IMR-90 (cell line): ENCODE data around the gene TFDP2. TPM values are rescaled to one million over a fixed set of nuclear protein-coding genes. Genes with fewer than 3 reads are reported as not detected.

Experiments used
- ATAC-seq: fragments of 200-7000 bp; cut with Tn5 transposase; 2 replicates; pipeline ENCODE4 v1.9.1; 2020; ENCODE audit warnings: low read depth, mild to moderate bottlenecking, moderate library complexity
- BruUV-seq: library from RNA; stranded (reverse); fragments of 400-500 nt; replicated peaks from 2 replicates; lab custom pipeline; 2021; lab: Mats Ljungman, UMichigan
- CTCF ChIA-PET: fragments of 300-600 bp; formaldehyde crosslinking; extraction: SDS; loops from one replicate; lab custom pipeline; 2021; ENCODE audit warnings: antibody characterized with exemption; lab: Yijun Ruan, JAX
- POLR2A ChIA-PET: fragments of 300-600 bp; sonication (Branson Sonifier 250); formaldehyde crosslinking; loops from one replicate; lab custom pipeline; 2022; ENCODE audit warnings: antibody characterized with exemption; ENCODE audit not compliant: unreplicated experiment; lab: Charles Lee
- DNase-seq: peaks from one replicate; pipeline ENCODE4 v3.0.0; 2013
- H2AFZ ChIP-seq: replicated peaks from 2 replicates; pipeline ENCODE3; 2013; ENCODE audit warnings: low read length, mild to moderate bottlenecking; ENCODE audit not compliant: poor library complexity
- H2AK5ac ChIP-seq: 2 replicates; pipeline ENCODE4 v1.6.1; 2013; ENCODE audit warnings: low read depth, low read length, inconsistent platforms
- H2AK9ac ChIP-seq: replicated peaks from 2 replicates; pipeline ENCODE3; 2013; ENCODE audit warnings: mild to moderate bottlenecking, low read depth, low read length, moderate library complexity; ENCODE audit not compliant: poor library complexity
- H2BK120ac ChIP-seq: 2 replicates; pipeline ENCODE4 v1.6.1; 2013; ENCODE audit warnings: low read depth, low read length, inconsistent platforms
- H2BK15ac ChIP-seq: 3 replicates; pipeline ENCODE4 v1.6.1; 2013; ENCODE audit warnings: low read depth, low read length, inconsistent platforms
- H2BK20ac ChIP-seq: 2 replicates; pipeline ENCODE4 v1.6.1; 2013; ENCODE audit warnings: low read depth, mild to moderate bottlenecking, inconsistent platforms, low read length, moderate library complexity
- H2BK5ac ChIP-seq: 2 replicates; pipeline ENCODE4 v1.6.1; 2013; ENCODE audit warnings: mild to moderate bottlenecking, low read depth, low read length, inconsistent platforms; ENCODE audit not compliant: poor library complexity, severe bottlenecking
- H3K14ac ChIP-seq: replicated peaks from 2 replicates; pipeline ENCODE4 v1.6.1; 2013; ENCODE audit warnings: low read depth, low read length, inconsistent platforms
- H3K18ac ChIP-seq: 2 replicates; pipeline ENCODE4 v1.6.1; 2013; ENCODE audit warnings: low read depth, low read length, control low read depth
- H3K23ac ChIP-seq: 2 replicates; pipeline ENCODE4 v1.6.1; 2013; ENCODE audit warnings: low read depth, low read length, inconsistent platforms
- H3K27ac ChIP-seq: 2 replicates; pipeline ENCODE4 v1.5.1; 2013; ENCODE audit warnings: mild to moderate bottlenecking, control low read depth, low read length; ENCODE audit not compliant: insufficient read depth
- H3K27me3 ChIP-seq: 2 replicates; pipeline ENCODE4 v1.6.1; 2013; ENCODE audit warnings: low read length; ENCODE audit not compliant: control insufficient read depth, insufficient read depth
- H3K36me3 ChIP-seq: 2 replicates; pipeline ENCODE4 v1.6.1; 2013; ENCODE audit warnings: low read length, mixed read lengths; ENCODE audit not compliant: control insufficient read depth, insufficient read depth
- H3K4ac ChIP-seq: 2 replicates; pipeline ENCODE4 v1.6.1; 2013; ENCODE audit warnings: low read depth, low read length, inconsistent platforms
- H3K4me1 ChIP-seq: 2 replicates; pipeline ENCODE4 v1.6.1; 2013; ENCODE audit warnings: low read length, mixed read lengths; ENCODE audit not compliant: control insufficient read depth, insufficient read depth
- H3K4me2 ChIP-seq: 2 replicates; pipeline ENCODE4 v1.6.1; 2013; ENCODE audit warnings: low read depth, mild to moderate bottlenecking, control low read depth, low read length, moderate library complexity
- H3K4me3 ChIP-seq: 2 replicates; pipeline ENCODE4 v1.5.1; 2013; ENCODE audit warnings: low read depth, mild to moderate bottlenecking, control low read depth, low read length, moderate library complexity; ENCODE audit not compliant: insufficient read depth
- H3K56ac ChIP-seq: 2 replicates; pipeline ENCODE4 v1.6.1; 2013; ENCODE audit warnings: low read length, inconsistent platforms; ENCODE audit not compliant: insufficient read depth; ENCODE audit errors: extremely low read depth
- H3K79me1 ChIP-seq, 2 experiments: 2 replicates each; pipeline ENCODE4 v1.6.1; 2013; ENCODE audit warnings: low read length in 2 of 2, inconsistent platforms in 1 of 2, low read depth in 1 of 2
- H3K9ac ChIP-seq: 2 replicates; pipeline ENCODE4 v1.6.1; 2013; ENCODE audit warnings: low read depth, low read length, control low read depth
- H3K9me1 ChIP-seq: 2 replicates; pipeline ENCODE4 v1.6.1; 2013; ENCODE audit warnings: low read length, inconsistent platforms; ENCODE audit not compliant: insufficient read depth
- H3K9me3 ChIP-seq: 2 replicates; pipeline ENCODE4 v1.6.1; 2013; ENCODE audit warnings: low read length; ENCODE audit not compliant: control insufficient read depth, insufficient read depth
- H4K20me1 ChIP-seq: 2 replicates; pipeline ENCODE4 v1.6.1; 2013; ENCODE audit warnings: low read length, inconsistent platforms; ENCODE audit not compliant: insufficient read depth
- H4K5ac ChIP-seq: 2 replicates; pipeline ENCODE4 v1.6.1; 2013; ENCODE audit warnings: mild to moderate bottlenecking, low read depth, low read length, control low read depth
- H4K8ac ChIP-seq, 2 experiments: 2 replicates each; pipeline ENCODE4 v1.6.1; 2013; ENCODE audit warnings: low read depth in 2 of 2, low read length in 2 of 2, control low read depth in 1 of 2, inconsistent platforms in 1 of 2
- H4K91ac ChIP-seq: 2 replicates; pipeline ENCODE4 v1.6.1; 2013; ENCODE audit warnings: low read depth, low read length, inconsistent platforms; ENCODE audit not compliant: insufficient read depth
- BHLHE40 ChIP-seq: fragments of 150-350 bp; IDR thresholded peaks from 2 replicates; pipeline ENCODE4 v1.6.1; 2016; ENCODE audit warnings: mild to moderate bottlenecking, low read depth, low read length
- CEBPB ChIP-seq: IDR thresholded peaks from 2 replicates; pipeline ENCODE4 v1.6.1; 2012; ENCODE audit warnings: low read depth, low read length, improper control_type of control experiment
- CHD1 ChIP-seq: IDR thresholded peaks from 2 replicates; pipeline ENCODE4 v1.6.1; 2012; ENCODE audit warnings: low read depth, low read length, improper control_type of control experiment
- CTCF ChIP-seq: conservative IDR thresholded peaks from 2 replicates; pipeline ENCODE4 v1.5.1; 2012; ENCODE audit warnings: mild to moderate bottlenecking, low read depth, low read length, improper control_type of control experiment
- ELK1 ChIP-seq: fragments of 150-350 bp; IDR thresholded peaks from 2 replicates; pipeline ENCODE4 v1.6.1; 2016; ENCODE audit warnings: low read depth, mild to moderate bottlenecking, low read length, moderate library complexity, borderline replicate concordance
- FOS ChIP-seq: fragments of 150-350 bp; IDR thresholded peaks from 2 replicates; pipeline ENCODE4 v1.6.1; 2016; ENCODE audit warnings: low read depth, low read length
- MAZ ChIP-seq: IDR thresholded peaks from 2 replicates; pipeline ENCODE4 v1.6.1; 2012; ENCODE audit warnings: low read depth, mild to moderate bottlenecking, low read length, improper control_type of control experiment, moderate library complexity, borderline replicate concordance
- MXI1 ChIP-seq: IDR thresholded peaks from 2 replicates; pipeline ENCODE4 v1.6.1; 2012; ENCODE audit warnings: low read depth, mild to moderate bottlenecking, low read length, moderate library complexity, borderline replicate concordance
- NFE2L2 ChIP-seq: fragments of 150-350 bp; IDR thresholded peaks from 2 replicates; pipeline ENCODE4 v1.6.1; 2016; ENCODE audit warnings: low read depth, mild to moderate bottlenecking, low read length
- POLR2A ChIP-seq: IDR thresholded peaks from 2 replicates; pipeline ENCODE4 v1.6.1; 2012; ENCODE audit warnings: mild to moderate bottlenecking, low read depth, low read length
- RAD21 ChIP-seq: IDR thresholded peaks from 2 replicates; pipeline ENCODE4 v1.6.1; 2012; ENCODE audit warnings: low read length, improper control_type of control experiment
- RCOR1 ChIP-seq: IDR thresholded peaks from 2 replicates; pipeline ENCODE4 v1.6.1; 2012; ENCODE audit warnings: mild to moderate bottlenecking, low read length, improper control_type of control experiment; ENCODE audit not compliant: insufficient replicate concordance
- RFX5 ChIP-seq: IDR thresholded peaks from 2 replicates; pipeline ENCODE4 v1.8.0; 2012; ENCODE audit warnings: low read depth, mild to moderate bottlenecking, low read length, moderate library complexity
- SMC3 ChIP-seq: fragments of 150-350 bp; IDR thresholded peaks from 2 replicates; pipeline ENCODE4 v1.6.1; 2016; ENCODE audit warnings: low read depth, mild to moderate bottlenecking, antibody characterized with exemption, low read length, moderate library complexity
- USF2 ChIP-seq: fragments of 150-350 bp; IDR thresholded peaks from 2 replicates; pipeline ENCODE4 v1.6.1; 2017; ENCODE audit warnings: mild to moderate bottlenecking, antibody characterized with exemption, low read length, low read depth
- whole genome bisulfite sequencing, 2 experiments: methylation state at CpG; one replicate each; pipeline versions ENCODE4 v1.1.5 to v1.1.7; 2013; ENCODE audit warnings: missing lambda C conversion rate in 2 of 2; ENCODE audit not compliant: insufficient read length in 1 of 2; ENCODE audit errors: extremely low coverage in 2 of 2; 5-methylcytosine and 5-hydroxymethylcytosine counted together
- dilution Hi-C: fragments of 300-500 bp; cut with HindIII; formaldehyde crosslinking; loops from one replicate; pipeline ENCODE4 v1.14.3; 2018; ENCODE audit warnings: low sequenced_read_pairs; ENCODE audit not compliant: unreplicated experiment
- in situ Hi-C: fragments of 300-500 bp; cut with MboI; formaldehyde crosslinking; loops from 3 replicates; pipeline ENCODE4 v1.14.3; 2019; ENCODE audit warnings: low sequenced_read_pairs, inconsistent platforms, mixed read lengths
- intact Hi-C: fragments of 100-400 bp; cut with micrococcal nuclease; formaldehyde crosslinking; loops from 2 replicates; pipeline ENCODE4 v1.10.0; 2022
- polyA plus RNA-seq, 3 experiments: library from polyadenylated mRNA; depleted of rRNA; stranded (reverse); fragments of >200 nt; gene quantifications; 2 replicates each; pipeline ENCODE4 v1.2.3, GENCODE V29; 2012; ENCODE audit warnings: low replicate concordance in 1 of 3
- total RNA-seq: library from RNA; depleted of rRNA; stranded (reverse); fragments of >200 nt; gene quantifications from 2 replicates; pipeline ENCODE4 v1.2.3, GENCODE V29; 2012

Gene TFDP2
- total and polyA plus RNA-seq, 2 of the 4 experiments (the other 2 are of a cell fraction), result 10.7 to 23.7 TPM

- Histone ChIP-seq H3K4me2 (0 out of 2 replicates have a peak overlapping the region, but pooled peaks have one; percentile 29), H2AK9ac (no peak overlapping the region), H2AFZ (no peak overlapping the region), H3K56ac (no peak overlapping the region), H3K4ac (peak overlapping the region; percentile 46; the same call in 1 of the 2 replicates), H4K20me1 (peaks cover 19% of the 10 kb centered on the region), H3K4me3 (no peak overlapping the region), H4K5ac (no peak overlapping the region), H2AK5ac (no peak overlapping the region), H3K9me3 (no peaks in the 10 kb centered on the region), H3K79me1 (peaks cover 11 to 51% of the 10 kb centered on the region in 2 experiments), H4K8ac (no peak overlapping the region), H3K36me3 (no peaks in the 10 kb centered on the region), H3K27me3 (no peaks in the 10 kb centered on the region), H3K4me1 (peaks cover 8% of the 10 kb centered on the region), H2BK20ac (no peak overlapping the region), H3K14ac (0 out of 2 replicates have a peak overlapping the region, but pooled peaks have one; percentile 14), H3K9ac (no peak overlapping the region), H2BK5ac (peak overlapping the region; percentile 63), H3K18ac (no peak overlapping the region), H2BK15ac (no peak overlapping the region), H3K9me1 (peaks cover 16% of the 10 kb centered on the region), H4K91ac (no peak overlapping the region), H3K27ac (peak overlapping the region; percentile 33; the same call in 1 of the 2 replicates), H2BK120ac (no peak overlapping the region), H3K23ac (no peak overlapping the region)
- DNase-seq (peak; percentile 92), ATAC-seq (peak; percentile 83)
- CTCF ChIA-PET, result interaction anchor here (1.7 to 2.2 kb wide), 2 partner anchors 14 to 19 kb away, joined by 4 to 6 read pairs; no protein-coding TSS in a partner anchor
- dilution Hi-C loops (no loop called here), in situ Hi-C loops (loop anchor here (25.0 kb wide), 1 partner anchor 557 kb away; no protein-coding TSS in a partner anchor), intact Hi-C loops (no loop called here)
- POLR2A ChIA-PET, result no interaction called here
- BruUV-seq, result no TSS peak
- no CpG with 5 or more reads among the region's 5 CpGs for WGBS, 2 experiments
- 0 out of 2 replicates have a peak, but pooled peaks have one; percentile 30 for TF ChIP-seq MXI1
- TF ChIP-seq CEBPB, result peak; percentile 100
- no peak for TF ChIP-seq POLR2A
- TF ChIP-seq ELK1, result no peak
- peak; percentile 48; the same call in 1 of the 2 replicates for TF ChIP-seq USF2
- TF ChIP-seq NFE2L2, result no peak
- TF ChIP-seq RFX5, result no peak
- peak; percentile 76 for TF ChIP-seq FOS
- TF ChIP-seq BHLHE40, result peak; percentile 99
- no peak for TF ChIP-seq RAD21
- TF ChIP-seq CHD1, result no peak
- no peak for TF ChIP-seq RCOR1
- TF ChIP-seq MAZ, result no peak
- no peak for TF ChIP-seq SMC3
- TF ChIP-seq CTCF, result no peak
Measured at GRCh38 chr3:141894524-141895176, 254.7 kb downstream of the TFDP2 start.
